Testis (tissue), 3 donors: ENCODE data around the gene NBPF9. TPM values are rescaled to one million over a fixed set of nuclear protein-coding genes. Genes with fewer than 3 reads are reported as not detected.
"Not testable (repeated sequence)": the region's sequence is repeated elsewhere in the genome, so short reads cannot be mapped to it uniquely, and the experiment has no call there.

ENCODE experiments used
- DNase-seq: peaks from one replicate; pipeline ENCODE4 v3.0.0-alpha.2; 2019
- H3K27ac ChIP-seq, 2 donors: fragments of 200-600 bp; sonication (generic); one replicate each; pipeline ENCODE4 v1.5.1; 2019
- H3K27me3 ChIP-seq: fragments of 200-600 bp; sonication (generic); one replicate; pipeline ENCODE4 v1.5.1; 2019
- H3K36me3 ChIP-seq: fragments of 200-600 bp; sonication (generic); one replicate; pipeline ENCODE4 v1.5.1; 2017; ENCODE audit warnings: low read depth; ENCODE audit errors: missing control alignments
- H3K4me1 ChIP-seq: fragments of 200-600 bp; sonication (generic); one replicate; pipeline ENCODE4 v1.5.1; 2019
- H3K4me3 ChIP-seq, 2 donors: fragments of 200-600 bp; sonication (generic); one replicate each; pipeline ENCODE4 v1.5.1; 2017 to 2019
- H3K9me3 ChIP-seq: fragments of 200-600 bp; sonication (generic); one replicate; pipeline ENCODE4 v1.5.1; 2017
- WGBS, 2 donors: methylation state at CpG; one replicate each; pipeline ENCODE4 v1.1.5; 2018; 5-methylcytosine and 5-hydroxymethylcytosine counted together
- intact Hi-C: fragments of 100-400 bp; cut with DNase I; formaldehyde crosslinking; loops from one replicate; pipeline ENCODE4 v1.15.1; 2023; ENCODE audit warnings: low total_unique reads
- polyA plus RNA-seq: library from polyadenylated mRNA; stranded (reverse); fragments of 350-450 nt; fragmentation: Illumina TruSeq; extraction: RNeasy Lipid Tissue Mini Kit (QIAGEN cat#74804); gene quantifications from one replicate; pipeline ENCODE4 v1.2.3, GENCODE V29; 2014; ENCODE audit warnings: low read depth, low replicate concordance; ENCODE audit not compliant: insufficient read depth
- total RNA-seq, 2 donors: library from RNA; depleted of rRNA; stranded (reverse); fragments of >200 nt; gene quantifications; one replicate each; pipeline ENCODE4 v1.2.3, GENCODE V29; 2016

Gene NBPF9
- total and polyA plus RNA-seq, 3 donors from 2014 or later, result 18.1 to 29.8 (median 21.6) TPM

GRCh38 chr1:149093155-149093554, 10.2 kb downstream of the NBPF9 start:
- H3K36me3 ChIP-seq, H3K27ac ChIP-seq, H3K9me3 ChIP-seq, H3K27me3 ChIP-seq, intact Hi-C loops, DNase-seq, H3K4me1 ChIP-seq, H3K4me3 ChIP-seq: not testable (repeated sequence)
- 71 to 84% methylated on average over 4 to 6 of the region's 6 CpGs for WGBS, 2 donors

DNA sequence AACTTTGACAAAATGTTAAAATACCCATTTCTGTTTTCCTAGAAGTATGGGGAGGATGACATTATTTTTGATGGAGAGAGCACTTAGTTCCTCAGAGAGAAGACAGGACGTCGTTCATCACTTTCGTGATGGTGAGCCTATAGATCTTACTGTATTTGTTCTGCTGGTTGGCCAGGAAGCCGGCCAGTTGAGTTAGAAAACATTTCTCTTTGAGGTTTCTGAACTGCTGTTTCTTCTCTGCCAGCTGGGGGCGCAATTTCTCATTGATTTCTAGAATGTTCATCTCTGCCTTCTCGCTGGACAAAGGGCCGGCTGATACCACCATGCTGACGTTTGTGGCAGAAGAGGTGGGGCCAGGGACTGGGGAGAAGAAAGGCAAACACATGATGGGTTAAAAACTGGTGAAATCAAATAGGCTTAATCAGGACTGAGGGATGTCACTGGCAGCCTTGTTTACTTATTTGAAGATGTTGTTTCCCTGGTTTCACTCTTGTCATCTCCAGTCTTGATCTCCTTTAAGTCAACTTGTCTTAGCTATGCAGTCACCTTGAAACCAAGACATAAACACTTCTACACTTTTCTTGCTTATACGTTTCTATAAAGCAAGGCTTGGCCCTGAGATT, 27.7 kb downstream of the NBPF9 start:
- H3K4me3 ChIP-seq, H3K4me1 ChIP-seq, DNase-seq, H3K27ac ChIP-seq, H3K36me3 ChIP-seq, intact Hi-C loops, H3K27me3 ChIP-seq, H3K9me3 ChIP-seq: not testable (repeated sequence)
- 59 to 67% methylated on average over 5 to 6 of the region's 9 CpGs for WGBS, 2 donors

DNA sequence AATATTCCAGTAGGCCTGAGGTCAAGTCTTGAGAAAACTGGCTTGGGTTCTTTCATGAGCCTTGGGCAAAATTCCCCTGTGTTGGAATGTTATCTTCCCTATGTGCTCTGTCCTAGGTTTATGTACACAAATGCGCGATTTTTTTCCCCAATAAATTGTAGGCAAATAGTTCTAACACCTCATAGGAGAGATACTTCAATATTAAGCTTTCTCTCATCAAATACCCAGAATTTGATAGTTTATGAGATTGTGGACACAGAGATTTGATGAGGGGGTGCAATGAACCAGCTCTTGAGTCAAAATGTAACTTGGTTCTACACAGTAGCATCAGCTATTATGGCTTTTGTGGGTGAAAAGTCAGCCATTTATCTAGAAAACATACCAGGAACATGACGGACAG, 38.7 kb downstream of the NBPF9 start:
- H3K9me3 ChIP-seq, H3K27me3 ChIP-seq, DNase-seq, H3K4me1 ChIP-seq, intact Hi-C loops, H3K4me3 ChIP-seq, H3K36me3 ChIP-seq, H3K27ac ChIP-seq: not testable (repeated sequence)
- 80 to 86% methylated on average over 3 of the region's 3 CpGs for WGBS, 2 donors

GRCh38 chr1:149043056-149043455, 60.3 kb downstream of the NBPF9 start:
- H3K27me3 ChIP-seq, DNase-seq, H3K27ac ChIP-seq, H3K4me3 ChIP-seq, H3K36me3 ChIP-seq, intact Hi-C loops, H3K9me3 ChIP-seq, H3K4me1 ChIP-seq: not testable (repeated sequence)
- 80% methylated on average over 1 of the region's 4 CpGs; no CpG with 5 or more reads in 1 of the 2 donors for WGBS, 2 donors

DNA sequence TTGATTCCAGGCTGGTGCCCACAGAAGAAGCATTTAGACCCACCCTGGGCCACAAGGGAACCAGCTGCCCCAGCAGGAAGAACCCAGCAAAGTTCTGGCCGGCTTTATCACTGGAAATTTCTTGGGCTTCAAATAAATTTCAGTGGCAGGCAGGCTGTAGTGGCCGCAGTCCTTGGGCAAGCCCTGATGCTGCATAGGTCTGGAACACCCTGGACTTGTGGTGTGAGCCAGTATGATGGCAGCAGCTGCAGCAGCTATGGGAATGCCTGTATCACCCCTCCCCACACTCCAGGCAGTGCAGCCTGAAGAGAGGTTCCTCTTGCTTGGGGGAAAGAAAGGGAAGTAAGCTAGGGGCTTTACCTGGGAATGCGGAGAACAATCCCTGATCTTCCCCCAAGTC, 69.4 kb downstream of the NBPF9 start:
- DNase-seq, H3K27me3 ChIP-seq, H3K4me3 ChIP-seq, H3K36me3 ChIP-seq, H3K27ac ChIP-seq, H3K9me3 ChIP-seq, intact Hi-C loops, H3K4me1 ChIP-seq: not testable (repeated sequence)
- 80% methylated on average over 1 of the region's 3 CpGs; no CpG with 5 or more reads in 1 of the 2 donors for WGBS, 2 donors

DNA sequence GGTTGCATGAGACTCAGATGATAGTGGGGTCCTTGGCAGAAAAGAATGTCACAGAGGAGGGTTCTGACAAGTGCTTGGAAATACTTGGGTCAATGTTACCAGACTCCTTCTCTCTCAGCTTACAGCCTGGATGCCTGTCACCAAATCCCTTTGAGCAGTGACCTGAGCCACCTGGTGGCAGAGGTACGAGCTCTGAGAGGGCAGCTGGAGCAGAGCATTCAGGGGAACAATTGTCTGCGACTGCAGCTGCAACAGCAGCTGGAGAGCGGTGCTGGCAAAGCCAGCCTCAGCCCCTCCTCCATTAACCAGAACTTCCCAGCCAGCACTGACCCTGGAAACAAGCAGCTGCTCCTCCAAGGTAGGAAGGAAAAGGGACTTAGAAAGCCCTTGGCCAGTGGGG, 79.0 kb downstream of the NBPF9 start:
- H3K27ac ChIP-seq, intact Hi-C loops, H3K4me3 ChIP-seq, H3K36me3 ChIP-seq, DNase-seq, H3K9me3 ChIP-seq, H3K4me1 ChIP-seq, H3K27me3 ChIP-seq: not testable (repeated sequence)
- no CpG with 5 or more reads among the region's 3 CpGs for WGBS, 2 donors

DNA sequence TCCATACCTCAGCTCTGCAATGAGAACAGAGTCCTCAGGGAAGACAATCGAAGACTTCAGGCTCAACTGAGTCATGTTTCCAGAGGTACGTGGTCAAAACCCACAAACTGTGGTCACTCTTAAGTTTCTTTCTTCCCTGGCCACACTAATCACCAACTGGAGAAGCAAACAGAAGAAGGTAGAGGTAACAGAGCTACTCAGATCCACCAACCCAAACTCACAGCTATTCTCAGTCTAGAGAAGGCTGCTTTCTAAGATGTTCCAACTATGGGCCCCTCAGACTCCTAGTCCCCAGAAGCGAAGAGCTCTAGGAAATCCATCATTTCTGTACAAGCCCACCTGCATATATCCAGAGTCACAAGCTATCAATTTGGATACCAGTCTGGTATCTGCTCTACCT, 84.8 kb downstream of the NBPF9 start:
- 86 to 92% methylated on average over 2 of the region's 3 CpGs for WGBS, 2 donors
- H3K36me3 ChIP-seq, H3K9me3 ChIP-seq, H3K27ac ChIP-seq, DNase-seq, intact Hi-C loops, H3K4me1 ChIP-seq, H3K4me3 ChIP-seq, H3K27me3 ChIP-seq: not testable (repeated sequence)

GRCh38 chr1:149016626-149017025, 86.7 kb downstream of the NBPF9 start:
- DNase-seq, H3K36me3 ChIP-seq, H3K4me1 ChIP-seq, H3K4me3 ChIP-seq, H3K27ac ChIP-seq, intact Hi-C loops, H3K27me3 ChIP-seq, H3K9me3 ChIP-seq: not testable (repeated sequence)
- WGBS, 2 donors, result 100% methylated on average over 2 of the region's 2 CpGs; no CpG with 5 or more reads in 1 of the 2 donors

DNA sequence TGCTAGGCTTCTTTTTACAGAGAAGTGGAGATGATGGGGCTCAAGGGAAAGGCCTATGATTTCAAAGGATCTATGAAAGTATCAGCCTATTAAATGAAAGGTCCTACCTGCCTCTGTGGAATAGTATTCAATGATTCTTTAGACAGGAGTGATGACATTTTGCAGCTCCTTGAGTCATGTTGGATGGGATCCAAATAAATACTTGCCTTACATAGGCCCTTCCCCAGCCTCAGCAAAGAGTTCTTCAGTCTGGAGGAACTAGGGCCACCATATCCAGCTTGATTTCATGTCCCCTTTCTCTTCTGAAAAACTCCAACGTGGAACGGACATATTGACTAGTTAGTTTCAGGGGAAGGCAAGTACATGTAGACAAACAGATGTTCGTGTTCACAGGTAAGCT, 87.8 kb downstream of the NBPF9 start:
- 86 to 100% methylated on average over 3 of the region's 3 CpGs for WGBS, 2 donors
- DNase-seq, H3K27me3 ChIP-seq, intact Hi-C loops, H3K4me1 ChIP-seq, H3K4me3 ChIP-seq, H3K27ac ChIP-seq, H3K36me3 ChIP-seq, H3K9me3 ChIP-seq: not testable (repeated sequence)

DNA sequence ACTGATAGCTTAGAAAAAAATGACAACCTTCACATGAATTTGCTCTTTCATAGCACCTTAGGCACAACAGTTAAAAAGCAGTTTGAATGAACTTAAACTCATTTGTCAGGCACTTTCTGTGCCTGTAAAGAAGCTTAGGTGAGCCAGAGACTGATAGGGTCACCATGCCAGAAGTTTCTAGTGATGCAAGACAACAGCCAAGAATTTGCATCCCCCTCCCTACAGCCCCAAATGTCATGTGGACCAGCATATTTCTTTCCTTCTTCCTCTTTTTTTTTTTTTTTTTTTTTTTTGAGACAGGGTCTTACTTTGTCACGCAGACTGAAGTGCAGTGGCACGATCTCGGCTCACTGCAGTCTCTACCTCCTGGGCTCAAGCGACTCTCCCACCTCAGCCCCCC, 89.8 kb downstream of the NBPF9 start:
- H3K9me3 ChIP-seq, H3K4me3 ChIP-seq, H3K27ac ChIP-seq, H3K36me3 ChIP-seq, H3K4me1 ChIP-seq, DNase-seq, H3K27me3 ChIP-seq, intact Hi-C loops: not testable (repeated sequence)
- WGBS, 2 donors, result 81 to 90% methylated on average over 2 to 4 of the region's 4 CpGs

- H3K4me3 ChIP-seq, intact Hi-C loops, DNase-seq, H3K4me1 ChIP-seq, H3K27ac ChIP-seq, H3K9me3 ChIP-seq, H3K36me3 ChIP-seq, H3K27me3 ChIP-seq: not testable (repeated sequence)
- 67 to 100% methylated on average over 1 to 3 of the region's 5 CpGs for WGBS, 2 donors
Measured at GRCh38 chr1:149012599-149012998, 90.8 kb downstream of the NBPF9 start.

GRCh38 chr1:149009761-149010160, 93.6 kb downstream of the NBPF9 start:
- H3K36me3 ChIP-seq, H3K27ac ChIP-seq, H3K4me3 ChIP-seq, intact Hi-C loops, DNase-seq, H3K9me3 ChIP-seq, H3K4me1 ChIP-seq, H3K27me3 ChIP-seq: not testable (repeated sequence)
- WGBS, 2 donors, result 86 to 90% methylated on average over 3 of the region's 3 CpGs

DNA sequence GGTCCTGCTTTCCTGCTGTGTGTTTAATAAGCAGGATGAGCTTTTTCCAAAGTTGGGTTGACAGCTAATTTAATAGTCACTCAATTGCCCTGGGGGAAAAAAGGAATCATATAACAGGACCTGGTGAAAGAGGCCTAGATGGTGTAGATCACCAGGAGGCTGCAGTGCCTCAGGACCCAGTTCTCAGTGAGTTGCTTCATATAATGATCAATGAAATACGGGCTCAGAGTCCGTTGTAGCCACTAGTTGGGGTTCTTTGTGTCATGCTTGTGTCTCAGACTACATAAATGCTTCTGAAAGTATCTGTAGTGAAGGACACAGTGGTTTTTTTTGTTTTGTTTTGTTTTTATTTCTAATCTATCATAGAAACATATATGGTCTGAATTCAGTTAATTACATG, 94.6 kb downstream of the NBPF9 start:
- intact Hi-C loops, H3K9me3 ChIP-seq, H3K27ac ChIP-seq, H3K4me1 ChIP-seq, H3K27me3 ChIP-seq, H3K4me3 ChIP-seq, H3K36me3 ChIP-seq, DNase-seq: not testable (repeated sequence)
- 92% methylated on average over 2 of the region's 2 CpGs; no CpG with 5 or more reads in 1 of the 2 donors for whole genome bisulfite sequencing, 2 donors
